ENCODE data around the gene RIMS4. TPM values are rescaled to one million over a fixed set of nuclear protein-coding genes. Genes with fewer than 3 reads are reported as not detected.

The RIMS4 gene
- total and polyA plus RNA-seq, 2 of the 8 experiments (the other 6 are each of a cell fraction or from before 2014, with no cell fraction given): 13.3 to 44.2 TPM

- no peak overlapping the region for H2AFZ ChIP-seq (ENCODE audit: low read length)
- no peak overlapping the region for H3K4me2 ChIP-seq (ENCODE audit: insufficient read depth in 1 of 2, low read depth in 2 of 2, low read length in 2 of 2)
- no peak overlapping the region for H2BK120ac ChIP-seq (replicated peaks; ENCODE audit: low read depth, low read length)
- H4K91ac ChIP-seq (replicated peaks; ENCODE audit: insufficient read length, low read length): no peak overlapping the region
- DNase-seq (ENCODE audit: low read depth in 1 of 2, low spot score in 2 of 2) (no peak), FAIRE-seq (no peak)
- no peak overlapping the region for H3K27ac ChIP-seq (ENCODE audit: low read depth, low read length)
- 0 out of 2 replicates have a peak overlapping the region, but pooled peaks have one; percentile 0 for H2BK5ac ChIP-seq (ENCODE audit: low read depth, low read length)
- peak; percentile 65; the same call in 1 of the 2 replicates for TF ChIP-seq KDM1A (IDR thresholded peaks at IDR 0.05; ENCODE audit: borderline replicate concordance, low read length)
- no peak for TF ChIP-seq EZH2 (IDR thresholded peaks at IDR 0.05; ENCODE audit: low read depth, low read length, severe bottlenecking)
- H3K56ac ChIP-seq (replicated peaks; ENCODE audit: insufficient read length, low read depth, low read length): no peak overlapping the region
- peak overlapping the region; percentile 43; the same call in 1 of the 2 replicates for H2BK20ac ChIP-seq (ENCODE audit: low read length)
- ChIA-PET CTCF (ENCODE audit: partially characterized antibody) (interaction anchor here (0.9 to 11.1 kb wide), 6 partner anchors 15 to 103 kb away, joined by 3 to 170 read pairs (median 6); no protein-coding TSS in a partner anchor), POLR2A (ENCODE audit: partially characterized antibody) (no interaction called here)
- no peaks in the 10 kb centered on the region for H3K36me3 ChIP-seq (ENCODE audit: control insufficient read depth in 2 of 4, insufficient read depth in 4 of 4, low read length in 3 of 4)
- peaks cover 2 to 12% of the 10 kb centered on the region in 2 experiments for H4K20me1 ChIP-seq (replicated peaks in 1 of 2; ENCODE audit: control insufficient read depth in 1 of 2, insufficient read depth in 2 of 2, low read length in 2 of 2)
- H3K4me3 ChIP-seq (ENCODE audit: extremely low read depth in 1 of 4, insufficient read depth in 2 of 4, low read depth in 3 of 4, low read length in 4 of 4): no peak overlapping the region
- H3K14ac ChIP-seq (ENCODE audit: insufficient read length): no peak overlapping the region
- H3K79me1 ChIP-seq (ENCODE audit: low read depth, low read length): peaks cover 9% of the 10 kb centered on the region; the same call in 1 of the 2 replicates
- H2BK12ac ChIP-seq (ENCODE audit: low read depth, low read length): no peak overlapping the region
- H2AK5ac ChIP-seq (ENCODE audit: low read depth, low read length): no peak overlapping the region
- no peak overlapping the region for H3K23ac ChIP-seq (ENCODE audit: insufficient read length)
- peaks cover 12 to 20% (median 19%) of the 10 kb centered on the region in 4 experiments for H3K4me1 ChIP-seq (replicated peaks in 1 of 4; ENCODE audit: control insufficient read depth in 3 of 4, insufficient read depth in 4 of 4, low read length in 3 of 4)
- no peak overlapping the region for H3K9ac ChIP-seq (replicated peaks in 1 of 4; ENCODE audit: extremely low read depth in 1 of 4, low read depth in 3 of 4, low read length in 3 of 4)
- H3K23me2 ChIP-seq (ENCODE audit: low read depth, low read length): no peaks in the 10 kb centered on the region
- H3K27me3 ChIP-seq (replicated peaks in 1 of 4; ENCODE audit: control insufficient read depth in 3 of 4, extremely low read depth in 1 of 4, insufficient read depth in 3 of 4, low read length in 3 of 4): no peaks in the 10 kb centered on the region
- H4K5ac ChIP-seq (ENCODE audit: insufficient read length, low read depth, low read length): no peak overlapping the region
- peak overlapping the region; percentile 77; the same call in 1 of the 2 replicates for H2BK15ac ChIP-seq (ENCODE audit: low read length)
- no peak overlapping the region for H4K8ac ChIP-seq (ENCODE audit: extremely low read depth, insufficient read depth, low read length)
- 97% methylated on average over 7 of the region's 7 CpGs; no CpG with 5 or more reads in 1 of the 2 experiments for WGBS, 2 experiments (ENCODE audit: extremely low coverage in 1 of 2, insufficient coverage in 1 of 2, insufficient read length in 1 of 2, insufficient replicate concordance in 2 of 2, low coverage in 1 of 2, low lambda C conversion rate in 2 of 2, missing lambda C conversion rate in 1 of 2)
- no peaks in the 10 kb centered on the region for H3K9me3 ChIP-seq (ENCODE audit: insufficient read depth in 2 of 2, low read depth in 1 of 2, low read length in 1 of 2)
- no peak overlapping the region for H3K18ac ChIP-seq (ENCODE audit: extremely low read depth, low read length)
- no peak overlapping the region for H3K4ac ChIP-seq (replicated peaks; ENCODE audit: insufficient read length, low read depth, low read length)
- peaks cover 0 to 8% of the 10 kb centered on the region in 2 experiments; a peak in 2 of 4 replicates for H3K79me2 ChIP-seq (ENCODE audit: control insufficient read depth in 1 of 2, insufficient read depth in 2 of 2, low read length in 2 of 2)
Observed at GRCh38 chr20:44787299-44787698, 23.0 kb downstream of the RIMS4 start.

All from H1 (cell line).